Memory B cell (primary cell): ENCODE measurements around the gene GSTK1.

ENCODE experiments used
- ATAC-seq: fragments of 150-1000 bp; cut with Tn5 transposase; 2 replicates; pipeline ENCODE4 v1.10.0; 2021; ENCODE audit warnings: low read depth, mild to moderate bottlenecking, moderate library complexity
- DNase-seq, 2 donors: peaks; one replicate each; pipeline ENCODE4 v3.0.0; 2022; ENCODE audit warnings: low spot score in 2 of 2
- H3K27ac Mint-ChIP-seq: one replicate; pipeline ENCODE4 v1.8.0; 2022; ENCODE audit warnings: mild to moderate bottlenecking, moderate library complexity, mixed read lengths
- H3K27me3 Mint-ChIP-seq: one replicate; pipeline ENCODE4 v1.8.0; 2022; ENCODE audit warnings: mixed read lengths
- H3K36me3 Mint-ChIP-seq: one replicate; pipeline ENCODE4 v1.8.0; 2022; ENCODE audit warnings: mild to moderate bottlenecking, mixed read lengths
- H3K4me1 Mint-ChIP-seq: one replicate; pipeline ENCODE4 v1.8.0; 2022; ENCODE audit warnings: mixed read lengths
- H3K4me3 Mint-ChIP-seq: one replicate; pipeline ENCODE4 v1.8.0; 2022; ENCODE audit warnings: mild to moderate bottlenecking, moderate library complexity, mixed read lengths
- H3K9me3 Mint-ChIP-seq: one replicate; pipeline ENCODE4 v1.8.0; 2022; ENCODE audit warnings: mixed read lengths

Gene GSTK1

GRCh38 chr7:143304938-143305337 is 41.7 kb downstream of the GSTK1 start:
- H3K4me1 Mint-ChIP-seq: peaks cover 23% of the 10 kb centered on the region
- ATAC-seq (no peak), DNase-seq (no peak)
- peaks cover 57% of the 10 kb centered on the region for H3K36me3 Mint-ChIP-seq
- no peak overlapping the region for H3K27ac Mint-ChIP-seq
- no peaks in the 10 kb centered on the region for H3K9me3 Mint-ChIP-seq
- no peak overlapping the region for H3K4me3 Mint-ChIP-seq
- H3K27me3 Mint-ChIP-seq: no peaks in the 10 kb centered on the region

DNA sequence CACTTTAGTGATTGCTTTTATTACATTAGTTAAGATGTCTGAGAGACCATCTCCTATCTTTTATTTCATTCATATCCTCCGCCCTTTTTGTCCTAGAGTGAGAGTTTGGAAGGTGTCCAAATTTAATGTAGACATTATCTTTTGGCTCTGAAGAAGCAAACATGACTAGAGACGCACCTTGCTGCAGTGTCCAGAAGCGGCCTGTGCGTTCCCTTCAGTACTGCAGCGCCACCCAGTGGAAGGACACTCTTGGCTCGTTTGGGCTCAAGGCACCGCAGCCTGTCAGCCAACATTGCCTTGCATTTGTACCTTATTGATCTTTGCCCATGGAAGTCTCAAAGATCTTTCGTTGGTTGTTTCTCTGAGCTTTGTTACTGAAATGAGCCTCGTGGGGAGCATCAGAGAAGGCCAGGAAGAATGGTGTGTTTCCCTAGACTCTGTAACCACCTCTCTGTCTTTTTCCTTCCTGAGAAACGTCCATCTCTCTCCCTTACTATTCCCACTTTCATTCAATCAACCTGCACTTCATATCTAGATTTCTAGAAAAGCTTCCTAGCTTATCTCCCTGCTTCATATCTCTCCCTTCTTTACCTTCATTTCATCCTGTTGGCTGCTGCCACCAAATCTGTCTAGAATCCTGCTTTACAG is 42.3 kb downstream of the GSTK1 start:
- H3K9me3 Mint-ChIP-seq: no peaks in the 10 kb centered on the region
- no peaks in the 10 kb centered on the region for H3K27me3 Mint-ChIP-seq
- peak; percentile 78 for ATAC-seq
- peak overlapping the region; percentile 58 for H3K27ac Mint-ChIP-seq
- peaks cover 22% of the 10 kb centered on the region for H3K4me1 Mint-ChIP-seq
- H3K4me3 Mint-ChIP-seq: no peak overlapping the region
- DNase-seq: peak; percentile 51 to 54
- H3K36me3 Mint-ChIP-seq: peaks cover 53% of the 10 kb centered on the region

DNA sequence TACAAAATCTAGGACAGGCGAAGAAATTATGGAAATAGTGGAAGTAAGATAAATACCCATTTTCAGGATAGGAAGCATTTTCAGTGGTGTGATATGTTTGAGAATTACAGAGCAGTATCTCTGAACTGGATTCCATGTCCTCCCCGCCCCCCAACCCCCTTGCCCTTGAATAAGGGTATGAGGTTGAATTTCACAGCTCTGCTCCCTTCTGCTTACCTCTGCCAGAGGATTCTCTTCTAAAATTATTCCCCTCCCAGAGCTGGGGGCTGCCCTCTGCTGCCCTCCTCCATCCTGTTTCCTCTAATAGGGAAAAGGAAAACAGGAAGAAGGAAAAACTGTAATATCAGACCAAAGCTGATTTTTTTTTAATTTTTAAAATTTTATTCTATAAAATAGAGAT is 45.4 kb downstream of the GSTK1 start:
- no peak for ATAC-seq
- Mint-ChIP-seq H3K36me3 (peaks cover 32% of the 10 kb centered on the region), H3K4me3 (no peak overlapping the region), H3K27me3 (no peaks in the 10 kb centered on the region), H3K27ac (peak overlapping the region; percentile 74), H3K9me3 (no peaks in the 10 kb centered on the region), H3K4me1 (peaks cover 16% of the 10 kb centered on the region)
- DNase-seq: no peak

- DNase-seq (no peak), ATAC-seq (no peak)
- Mint-ChIP-seq H3K4me1 (peaks cover 6% of the 10 kb centered on the region), H3K4me3 (no peak overlapping the region), H3K36me3 (no peaks in the 10 kb centered on the region), H3K27ac (no peak overlapping the region), H3K27me3 (no peaks in the 10 kb centered on the region), H3K9me3 (no peaks in the 10 kb centered on the region)
These were observed 50.9 kb downstream of the GSTK1 start for GRCh38 chr7:143314127-143314526.

DNA sequence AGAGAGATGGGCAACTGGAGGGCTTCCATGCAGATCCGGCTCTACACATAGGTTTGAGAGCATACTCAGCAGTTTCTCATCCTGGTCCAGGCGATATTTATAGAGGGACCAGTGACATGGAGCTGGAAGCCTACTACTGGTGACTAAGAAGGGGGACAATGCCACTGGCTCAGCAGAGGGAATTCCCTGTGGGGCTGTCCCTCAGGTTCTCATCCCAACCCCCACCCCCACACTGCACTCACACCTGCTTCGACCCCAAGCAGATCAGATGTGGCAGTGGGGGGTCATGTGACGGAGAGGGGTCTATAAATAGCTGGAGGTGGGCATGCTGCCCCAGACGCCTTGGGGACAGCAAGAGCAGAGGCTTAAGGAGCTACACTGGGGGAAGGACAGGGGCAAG is 52.5 kb downstream of the GSTK1 start, which contains the start of gene CLCN1:
Gene CLCN1, plus strand, starts transcription at position 336 of the 400 bp plus-strand sequence. CDS start 102 bp downstream, outside the sequence.
- Mint-ChIP-seq H3K4me1 (peaks cover under 1% of the 10 kb centered on the region), H3K4me3 (no peak within 1 kb of the TSS), H3K9me3 (no peaks in the 10 kb centered on the region), H3K27me3 (no peaks in the 10 kb centered on the region), H3K27ac (no peak within 1 kb of the TSS), H3K36me3 (no peaks in the 10 kb centered on the region)
- DNase-seq (no peak), ATAC-seq (no peak)

DNA sequence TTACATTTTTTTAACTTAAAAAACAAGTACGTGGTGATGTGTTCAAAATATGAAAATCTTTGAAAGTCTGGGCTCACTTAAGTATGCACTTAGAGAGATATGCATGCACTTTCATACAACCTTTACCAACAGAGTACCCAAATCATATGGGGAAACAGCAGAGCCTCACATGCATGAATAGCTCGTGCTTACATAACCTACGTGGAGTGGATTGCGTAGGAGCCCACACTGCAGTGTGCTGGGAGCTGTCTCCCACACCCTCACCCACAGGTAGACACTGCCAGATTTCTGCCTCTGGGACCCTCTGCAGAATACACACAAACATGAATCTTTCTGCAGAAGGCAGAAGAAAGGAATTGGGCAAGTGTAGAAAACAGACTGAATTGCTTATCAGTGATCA is 53.3 kb downstream of the GSTK1 start:
- Mint-ChIP-seq H3K27me3 (no peaks in the 10 kb centered on the region), H3K27ac (no peak overlapping the region), H3K4me3 (no peak overlapping the region), H3K9me3 (no peaks in the 10 kb centered on the region), H3K36me3 (no peaks in the 10 kb centered on the region), H3K4me1 (no peaks in the 10 kb centered on the region)
- ATAC-seq (no peak), DNase-seq (no peak)

- H3K9me3 Mint-ChIP-seq: no peaks in the 10 kb centered on the region
- no peak overlapping the region for H3K4me3 Mint-ChIP-seq
- DNase-seq: no peak
- H3K27me3 Mint-ChIP-seq: no peaks in the 10 kb centered on the region
- peaks cover 4% of the 10 kb centered on the region for H3K4me1 Mint-ChIP-seq
- no peaks in the 10 kb centered on the region for H3K36me3 Mint-ChIP-seq
- H3K27ac Mint-ChIP-seq: no peak overlapping the region
- no peak for ATAC-seq
These were observed 55.4 kb downstream of the GSTK1 start for GRCh38 chr7:143318661-143319060.
